GM13976 (cell line): ENCODE data around the gene MRNIP.

Experiments
- DNase-seq: peaks from one replicate; pipeline ENCODE4 v3.0.0; 2012; ENCODE audit warnings: low spot score
- CTCF ChIP-seq: IDR thresholded peaks from 2 replicates; pipeline ENCODE4 v1.5.1; 2012; ENCODE audit warnings: borderline replicate concordance, mild to moderate bottlenecking; ENCODE audit not compliant: insufficient read depth; ENCODE audit errors: extremely low read depth, missing control alignments, control extremely low read depth
- in situ Hi-C: fragments of 300-500 bp; cut with MboI; formaldehyde crosslinking; loops from one replicate; pipeline ENCODE4 v1.12.0; 2022; ENCODE audit warnings: low sequenced_read_pairs, mixed read lengths, inconsistent platforms; ENCODE audit not compliant: unreplicated experiment

Gene MRNIP

DNA sequence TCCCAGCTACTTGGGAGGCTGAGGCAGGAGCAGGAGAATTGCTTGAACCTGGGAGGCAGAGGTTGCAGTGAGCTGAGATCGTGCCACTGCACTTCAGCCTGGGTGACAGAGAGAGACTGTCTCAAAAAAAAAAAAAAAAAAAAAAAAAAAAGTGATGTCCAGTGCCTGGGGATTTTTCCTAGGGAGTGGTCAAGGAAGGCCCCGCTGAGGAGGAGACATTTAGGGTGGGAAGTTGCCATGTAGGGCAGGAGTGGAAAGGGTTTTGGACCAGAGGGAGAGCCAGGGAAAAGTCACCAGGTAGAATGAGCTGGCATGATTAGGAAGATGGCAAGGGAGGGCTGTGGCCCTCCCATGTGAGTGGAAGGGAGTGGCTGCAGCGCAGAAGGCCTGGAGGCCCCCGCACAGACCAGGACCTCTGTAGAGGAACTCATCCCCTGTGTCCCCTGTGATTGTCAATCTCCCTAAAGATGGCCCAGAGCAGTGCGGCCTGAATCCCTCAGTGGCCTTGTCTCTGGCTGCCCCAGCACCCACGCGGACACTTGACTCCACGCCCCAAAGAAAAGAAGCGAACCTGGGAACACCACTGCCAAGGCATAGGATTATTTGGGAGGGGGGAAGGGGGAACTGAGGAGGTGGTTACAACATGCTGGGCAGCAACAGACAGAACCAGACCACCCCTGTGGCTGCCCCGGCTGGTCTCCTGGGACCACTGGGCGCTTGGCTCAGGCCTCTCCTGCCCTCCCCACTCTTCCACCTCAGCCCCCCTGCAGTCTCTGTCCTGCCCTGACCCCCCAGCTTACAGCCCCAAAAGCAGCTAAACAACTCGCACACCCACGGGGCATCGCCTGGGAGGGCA, 40.5 kb downstream of the MRNIP start:
- TF ChIP-seq CTCF = no peak
- DNase-seq = no peak
- in situ Hi-C loops = no loop called here

DNA sequence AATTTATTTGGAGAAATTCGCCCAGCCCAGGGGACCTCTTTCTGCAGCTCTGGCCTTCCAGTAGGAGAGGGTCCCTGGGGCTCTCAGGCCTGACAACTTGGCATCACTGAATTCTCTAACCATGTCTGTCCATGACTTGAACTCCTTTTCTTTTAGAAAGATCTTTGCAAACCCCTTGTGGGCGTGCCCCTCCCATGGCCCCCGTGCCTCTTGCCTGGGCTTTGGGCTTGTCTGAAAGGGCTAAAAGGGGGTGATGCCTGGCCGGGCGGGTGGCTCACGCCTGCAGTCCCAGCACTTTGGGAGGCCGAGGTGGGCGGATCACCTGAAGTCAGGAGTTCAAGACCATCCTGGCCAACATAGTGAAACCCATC, 41.2 kb downstream of the MRNIP start:
- in situ Hi-C loops = no loop called here
- no peak for DNase-seq
- TF ChIP-seq CTCF = no peak

GRCh38 chr5:179816796-179817469, 41.7 kb downstream of the MRNIP start:
- in situ Hi-C loops = no loop called here
- no peak for DNase-seq
- TF ChIP-seq CTCF = no peak

DNA sequence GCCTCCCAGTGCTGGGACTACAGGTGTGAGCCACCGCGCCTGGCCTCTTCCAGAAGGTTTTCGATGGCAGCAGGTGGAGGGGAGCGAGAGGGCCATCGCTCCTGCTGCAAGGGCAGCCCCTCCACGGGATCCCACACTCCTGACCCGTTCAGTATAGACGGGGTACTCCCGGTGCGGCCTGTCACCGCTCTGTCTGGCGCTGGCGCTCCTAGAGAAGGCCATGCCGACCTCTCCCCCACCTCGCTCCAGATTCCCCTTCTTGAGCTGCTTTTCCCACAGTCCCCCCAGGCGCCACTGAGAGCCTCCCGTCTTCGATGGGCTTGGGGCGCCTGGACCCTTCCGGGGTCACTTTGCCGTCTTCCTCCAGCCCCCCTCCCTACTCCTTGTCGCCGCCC, 42.2 kb downstream of the MRNIP start:
- in situ Hi-C loops = no loop called here
- DNase-seq = no peak
- TF ChIP-seq CTCF = no peak

- in situ Hi-C loops = no loop called here
- no peak for TF ChIP-seq CTCF
- DNase-seq = no peak
Observed at GRCh38 chr5:179815491-179816249, 42.9 kb downstream of the MRNIP start.

- in situ Hi-C loops = no loop called here
- no peak for DNase-seq
- no peak for TF ChIP-seq CTCF
Observed at GRCh38 chr5:179814090-179814489, 44.5 kb downstream of the MRNIP start.
